GM20000 (cell line): ENCODE results near the gene CELSR1.
A peak's percentile ranks its signal among the peaks of the same experiment; 100 is the strongest.

ENCODE experiments used
- DNase-seq: peaks from one replicate; pipeline ENCODE4 v3.0.0; 2012; ENCODE audit warnings: low spot score
- CTCF ChIP-seq: IDR thresholded peaks from 2 replicates; pipeline ENCODE4 v1.5.1; 2012; ENCODE audit warnings: mild to moderate bottlenecking, control low read depth; ENCODE audit errors: extremely low read depth, missing control alignments

CELSR1 gene

GRCh38 chr22:46578824-46579561 lies 41.6 kb upstream of the CELSR1 start:
- TF ChIP-seq CTCF: no peak
- DNase-seq: no peak

GRCh38 chr22:46578251-46578823 lies 40.9 kb upstream of the CELSR1 start:
- no peak for DNase-seq
- no peak for TF ChIP-seq CTCF

GRCh38 chr22:46577368-46578249 lies 40.2 kb upstream of the CELSR1 start:
- peak; percentile 52 for DNase-seq
- TF ChIP-seq CTCF: no peak

- TF ChIP-seq CTCF: no peak
- peak; percentile 96 for DNase-seq
These were observed 39.3 kb upstream of the CELSR1 start for GRCh38 chr22:46576556-46577367.

DNA sequence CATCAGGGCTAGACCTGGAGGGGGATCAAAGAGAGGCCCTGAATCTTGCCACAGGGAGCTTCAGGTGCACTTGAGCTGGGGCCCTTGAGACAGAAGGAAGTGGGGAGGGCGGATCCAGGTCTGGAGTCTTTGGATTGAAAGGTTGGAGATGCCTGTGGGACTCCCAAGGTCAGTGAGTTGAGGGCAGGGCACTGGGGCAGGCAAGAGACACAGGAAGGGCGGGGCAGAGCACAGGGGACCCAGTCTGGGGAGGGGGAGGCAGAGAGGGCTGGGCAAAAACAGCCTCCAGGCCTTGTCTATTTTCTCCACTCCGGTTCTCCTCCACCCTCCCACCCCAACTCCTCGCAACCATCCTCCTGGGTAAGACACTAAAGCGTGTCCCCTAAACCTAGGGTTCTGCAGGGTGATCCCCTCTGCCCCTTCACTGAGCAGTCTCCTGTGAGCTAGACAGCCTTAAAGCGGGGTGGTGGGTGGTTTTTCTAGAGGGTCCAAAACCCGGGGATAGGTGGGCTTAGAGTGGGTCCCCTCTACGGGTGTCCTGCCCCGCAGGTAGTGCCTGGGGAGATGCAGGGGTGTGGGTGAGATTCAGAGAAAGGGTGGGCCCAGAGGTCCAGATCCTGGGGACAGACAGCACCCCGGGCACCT lies 38.6 kb upstream of the CELSR1 start:
- TF ChIP-seq CTCF: no peak
- DNase-seq: no peak

DNA sequence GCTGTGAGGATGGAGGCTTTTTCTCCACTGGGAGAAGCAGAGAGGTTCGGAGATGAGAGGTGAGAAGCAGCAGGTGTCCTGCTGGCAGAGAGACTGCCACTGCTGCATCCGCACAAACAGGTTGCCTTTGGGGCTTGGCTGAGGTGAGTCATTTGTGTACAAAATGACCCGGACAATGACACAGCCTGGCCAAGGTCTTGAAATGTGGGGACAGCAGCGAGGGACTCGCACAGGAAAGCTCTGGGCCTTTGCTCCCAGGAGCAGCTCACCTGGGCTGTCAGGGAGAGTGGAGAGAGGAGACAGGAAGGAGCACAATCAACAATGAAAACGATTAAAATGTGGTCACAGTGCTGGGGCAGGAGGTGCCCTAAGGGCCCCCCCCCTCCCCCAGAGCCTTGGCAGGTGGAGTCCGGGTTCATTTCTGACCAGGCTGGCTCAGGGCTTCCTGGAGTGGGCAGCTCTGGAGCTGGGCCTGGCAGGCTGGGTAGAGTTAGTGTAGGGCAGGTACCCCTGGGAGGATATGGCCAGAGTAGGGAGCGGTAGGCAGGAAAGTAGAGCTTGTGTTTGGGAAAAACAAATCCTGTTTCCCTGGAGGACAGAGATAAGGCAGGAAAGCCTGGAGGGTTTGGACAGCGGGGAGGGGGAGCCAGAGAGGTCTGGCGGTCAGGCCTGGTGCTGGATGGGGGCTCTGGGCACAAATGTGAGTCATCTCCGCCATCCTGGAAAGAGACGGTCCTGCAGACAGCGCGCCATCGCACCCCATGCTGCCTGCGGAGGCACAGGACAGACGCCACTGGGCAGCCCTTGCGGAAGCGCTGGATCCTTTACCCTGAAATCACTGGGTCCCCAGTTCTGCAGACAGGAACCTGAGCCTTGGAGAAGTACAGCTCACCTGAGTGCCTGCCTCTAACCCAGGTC lies 37.8 kb upstream of the CELSR1 start:
- TF ChIP-seq CTCF: no peak
- DNase-seq: no peak
